Activated T-cell treated with anti-CD3 and anti-CD28 coated beads, Interleukin-2, amount 50 U/mL, for 24 hours (primary cell): ENCODE measurements around the gene NDUFB10.
"Not testable (repeated sequence)": the region's sequence is repeated elsewhere in the genome, so short reads cannot be mapped to it uniquely, and the experiment has no call there.

ENCODE experiments used
- DNase-seq: peaks from one replicate; pipeline ENCODE4 v3.0.0-alpha.2; 2020
- H3K27ac Mint-ChIP-seq: 2 replicates; pipeline ENCODE4 v1.8.0; 2020; ENCODE audit warnings: mild to moderate bottlenecking, mixed read lengths
- H3K27me3 Mint-ChIP-seq: 2 replicates; pipeline ENCODE4 v1.8.0; 2020; ENCODE audit warnings: mixed read lengths
- H3K36me3 Mint-ChIP-seq: 2 replicates; pipeline ENCODE4 v1.8.0; 2020; ENCODE audit warnings: low read depth, mixed read lengths
- H3K4me1 Mint-ChIP-seq: 2 replicates; pipeline ENCODE4 v1.8.0; 2020; ENCODE audit warnings: low read depth, mixed read lengths
- H3K4me3 Mint-ChIP-seq: 2 replicates; pipeline ENCODE4 v1.8.0; 2020; ENCODE audit warnings: mild to moderate bottlenecking, moderate library complexity, mixed read lengths
- H3K9me3 Mint-ChIP-seq: 2 replicates; pipeline ENCODE4 v1.8.0; 2020; ENCODE audit warnings: mixed read lengths

NDUFB10 gene

GRCh38 chr16:1938316-1938715 is 21.0 kb upstream of the NDUFB10 start:
- Mint-ChIP-seq H3K4me3 (no peak overlapping the region), H3K27me3 (no peaks in the 10 kb centered on the region), H3K4me1 (peaks cover 15% of the 10 kb centered on the region), H3K36me3 (peaks cover 26% of the 10 kb centered on the region), H3K27ac (no peak overlapping the region), H3K9me3 (no peaks in the 10 kb centered on the region)
- DNase-seq: no peak

GRCh38 chr16:1938910-1939309 is 20.4 kb upstream of the NDUFB10 start:
- no peak overlapping the region for H3K4me3 Mint-ChIP-seq
- no peaks in the 10 kb centered on the region for H3K9me3 Mint-ChIP-seq
- H3K27me3 Mint-ChIP-seq: no peaks in the 10 kb centered on the region
- no peak for DNase-seq
- H3K36me3 Mint-ChIP-seq: peaks cover 26% of the 10 kb centered on the region
- peaks cover 21% of the 10 kb centered on the region for H3K4me1 Mint-ChIP-seq
- H3K27ac Mint-ChIP-seq: no peak overlapping the region

GRCh38 chr16:1939833-1940232 is 19.5 kb upstream of the NDUFB10 start:
- not testable (repeated sequence) for DNase-seq, H3K27me3 Mint-ChIP-seq, H3K4me3 Mint-ChIP-seq, H3K9me3 Mint-ChIP-seq, H3K27ac Mint-ChIP-seq
- Mint-ChIP-seq H3K36me3 (peaks cover 26% of the 10 kb centered on the region), H3K4me1 (peaks cover 29% of the 10 kb centered on the region)

GRCh38 chr16:1940273-1941161 is 18.8 kb upstream of the NDUFB10 start:
- peaks cover 29% of the 10 kb centered on the region for H3K4me1 Mint-ChIP-seq
- no peaks in the 10 kb centered on the region for H3K9me3 Mint-ChIP-seq
- H3K27ac Mint-ChIP-seq: no peak overlapping the region
- H3K27me3 Mint-ChIP-seq: no peaks in the 10 kb centered on the region
- peaks cover 26% of the 10 kb centered on the region for H3K36me3 Mint-ChIP-seq
- no peak for DNase-seq
- no peak overlapping the region for H3K4me3 Mint-ChIP-seq

- H3K4me1 Mint-ChIP-seq: peaks cover 29% of the 10 kb centered on the region
- peak overlapping the region; percentile 52 for H3K27ac Mint-ChIP-seq
- DNase-seq: no peak
- no peaks in the 10 kb centered on the region for H3K9me3 Mint-ChIP-seq
- no peaks in the 10 kb centered on the region for H3K27me3 Mint-ChIP-seq
- H3K36me3 Mint-ChIP-seq: peaks cover 26% of the 10 kb centered on the region
- peak overlapping the region; percentile 92 for H3K4me3 Mint-ChIP-seq
Observed at GRCh38 chr16:1941162-1942046, 17.9 kb upstream of the NDUFB10 start.

GRCh38 chr16:1942047-1942809 is 17.1 kb upstream of the NDUFB10 start:
- Mint-ChIP-seq H3K36me3 (peaks cover 24% of the 10 kb centered on the region), H3K27me3 (no peaks in the 10 kb centered on the region), H3K4me3 (peak overlapping the region; percentile 92), H3K9me3 (no peaks in the 10 kb centered on the region), H3K27ac (peak overlapping the region; percentile 91), H3K4me1 (peaks cover 29% of the 10 kb centered on the region)
- peak; percentile 48 for DNase-seq

GRCh38 chr16:1942810-1943726 is 16.3 kb upstream of the NDUFB10 start, which contains the start of gene MSRB1:
MSRB1 (minus strand) TSS chr16:1943199; CDS start chr16:1943156, 43 bp downstream.
- peak; percentile 99 for DNase-seq
- H3K9me3 Mint-ChIP-seq: no peaks in the 10 kb centered on the region
- H3K4me3 Mint-ChIP-seq: peak within 1 kb of the TSS; percentile 92
- peaks cover 29% of the 10 kb centered on the region for H3K4me1 Mint-ChIP-seq
- peak within 1 kb of the TSS; percentile 91 for H3K27ac Mint-ChIP-seq
- no peaks in the 10 kb centered on the region for H3K27me3 Mint-ChIP-seq
- peaks cover 20% of the 10 kb centered on the region for H3K36me3 Mint-ChIP-seq

- H3K9me3 Mint-ChIP-seq: no peaks in the 10 kb centered on the region
- H3K27ac Mint-ChIP-seq: peak overlapping the region; percentile 38
- no peaks in the 10 kb centered on the region for H3K27me3 Mint-ChIP-seq
- peak overlapping the region; percentile 92 for H3K4me3 Mint-ChIP-seq
- peaks cover 29% of the 10 kb centered on the region for H3K4me1 Mint-ChIP-seq
- H3K36me3 Mint-ChIP-seq: peaks cover 8% of the 10 kb centered on the region
- DNase-seq: no peak
Observed at GRCh38 chr16:1944612-1945199, 14.6 kb upstream of the NDUFB10 start.

- peaks cover 29% of the 10 kb centered on the region for H3K4me1 Mint-ChIP-seq
- H3K27me3 Mint-ChIP-seq: no peaks in the 10 kb centered on the region
- H3K27ac Mint-ChIP-seq: no peak overlapping the region
- no peak for DNase-seq
- H3K9me3 Mint-ChIP-seq: no peaks in the 10 kb centered on the region
- H3K4me3 Mint-ChIP-seq: no peak overlapping the region
- peaks cover 2% of the 10 kb centered on the region for H3K36me3 Mint-ChIP-seq
Observed at GRCh38 chr16:1945559-1946391, 13.6 kb upstream of the NDUFB10 start.

- H3K36me3 Mint-ChIP-seq: peaks cover 2% of the 10 kb centered on the region
- no peak overlapping the region for H3K27ac Mint-ChIP-seq
- H3K4me3 Mint-ChIP-seq: no peak overlapping the region
- H3K4me1 Mint-ChIP-seq: peaks cover 23% of the 10 kb centered on the region
- H3K27me3 Mint-ChIP-seq: no peaks in the 10 kb centered on the region
- no peaks in the 10 kb centered on the region for H3K9me3 Mint-ChIP-seq
- DNase-seq: no peak
Observed at GRCh38 chr16:1946495-1947368, 12.6 kb upstream of the NDUFB10 start.

- Mint-ChIP-seq H3K36me3 (peaks cover 2% of the 10 kb centered on the region), H3K9me3 (no peaks in the 10 kb centered on the region), H3K27me3 (no peaks in the 10 kb centered on the region), H3K4me3 (no peak overlapping the region), H3K27ac (no peak overlapping the region), H3K4me1 (peaks cover 17% of the 10 kb centered on the region)
- no peak for DNase-seq
Observed at GRCh38 chr16:1947369-1947670, 12.0 kb upstream of the NDUFB10 start.

- H3K9me3 Mint-ChIP-seq: no peaks in the 10 kb centered on the region
- no peak overlapping the region for H3K4me3 Mint-ChIP-seq
- no peaks in the 10 kb centered on the region for H3K36me3 Mint-ChIP-seq
- no peaks in the 10 kb centered on the region for H3K27me3 Mint-ChIP-seq
- H3K4me1 Mint-ChIP-seq: peaks cover 2% of the 10 kb centered on the region
- H3K27ac Mint-ChIP-seq: no peak overlapping the region
- no peak for DNase-seq
Observed at GRCh38 chr16:1949507-1949906, 9.8 kb upstream of the NDUFB10 start.
